Measurements from ENCODE around the gene CEP85. TPM values are rescaled to one million over a fixed set of nuclear protein-coding genes. Genes with fewer than 3 reads are reported as not detected.

Gene CEP85
- total RNA-seq, 1 experiment from 2014 or later, result 37.2 TPM

GRCh38 chr1:26317146-26317545 lies 83.1 kb downstream of the CEP85 start:
- no peaks in the 10 kb centered on the region for H3K79me2 ChIP-seq (ENCODE audit: insufficient read depth, low read length)
- intact Hi-C loops (cut with micrococcal nuclease), result no loop called here
- H3K4me1 ChIP-seq (ENCODE audit: control insufficient read depth in 1 of 2, insufficient read depth in 2 of 2, low read length in 2 of 2), result peaks cover 5 to 16% of the 10 kb centered on the region in 2 experiments; a peak in 3 of 4 replicates
- no peaks in the 10 kb centered on the region for H4K20me1 ChIP-seq (ENCODE audit: insufficient read depth)
- H3K27ac ChIP-seq (ENCODE audit: low read depth, low read length), result no peak overlapping the region
- CTCF ChIA-PET, result interaction anchor here (2.0 kb wide), 1 partner anchor 32 kb away, joined by 6 read pairs; no protein-coding TSS in a partner anchor
- H3K36me3 ChIP-seq (ENCODE audit: control insufficient read depth in 1 of 2, insufficient read depth in 2 of 2, low read length in 2 of 2), result 0 out of 4 replicates have a peak, but pooled peaks cover 0 to under 1% of the 10 kb centered on the region in 2 experiments
- ATAC-seq (no peak), DNase-seq (ENCODE audit: low read depth, low spot score) (no peak)
- no TSS peak for BruUV-seq (replicated peaks)
- H3K9me2 ChIP-seq (ENCODE audit: insufficient read depth), result no peaks in the 10 kb centered on the region
- H3K27me3 ChIP-seq (ENCODE audit: insufficient read depth, low read length), result no peaks in the 10 kb centered on the region; the same call in 1 of the 2 replicates
- no peak overlapping the region for H3K4me3 ChIP-seq (replicated peaks in 1 of 2; ENCODE audit: low read depth in 1 of 2, low read length in 2 of 2)
- RAD21 ChIA-PET (ENCODE audit: low non-redundant PET in 1 of 2, low total read pairs in 2 of 2, uncharacterized antibody in 2 of 2, unreplicated experiment in 2 of 2), result no interaction called here
- POLR2A ChIA-PET, result no interaction called here
- H3K4me2 ChIP-seq (ENCODE audit: low read length), result no peak overlapping the region
- no peaks in the 10 kb centered on the region for H3K9me3 ChIP-seq (ENCODE audit: control insufficient read depth in 1 of 2, insufficient read depth in 1 of 2, low read depth in 1 of 2, low read length in 2 of 2)
- no peak overlapping the region for H3K9ac ChIP-seq (ENCODE audit: low read length)
- no peak overlapping the region for H2AFZ ChIP-seq (ENCODE audit: low read depth, low read length, poor library complexity, severe bottlenecking)
- no peak for TF ChIP-seq SRF (IDR thresholded peaks at IDR 0.05; ENCODE audit: low read depth)
- no peak for TF ChIP-seq SP1 (IDR thresholded peaks at IDR 0.05; ENCODE audit: low read depth)
- no peak for TF ChIP-seq JUND (IDR thresholded peaks at IDR 0.05)
- TF ChIP-seq SIN3A (IDR thresholded peaks at IDR 0.05; ENCODE audit: low read depth), result no peak
- no peak for TF ChIP-seq EZH2phosphoT487 (IDR thresholded peaks at IDR 0.05; ENCODE audit: borderline replicate concordance)
- TF ChIP-seq REST (IDR thresholded peaks at IDR 0.05; ENCODE audit: low read depth), result no peak
- no peak for TF ChIP-seq EGR1 (IDR thresholded peaks at IDR 0.05; ENCODE audit: low read depth)
- no peak for TF ChIP-seq ATF3 (IDR thresholded peaks at IDR 0.05)
- no peak for TF ChIP-seq ZFX (IDR thresholded peaks at IDR 0.05)
- no peak for TF ChIP-seq POLR2A (IDR thresholded peaks at IDR 0.05; ENCODE audit: borderline replicate concordance, extremely low read depth, insufficient read depth, insufficient read length)
- no peak for TF ChIP-seq MAX (IDR thresholded peaks at IDR 0.05)
- no peak for TF ChIP-seq ZNF274 (IDR thresholded peaks at IDR 0.05; ENCODE audit: low read depth, low read length)
